ENCODE data around the gene GIT2.

Gene GIT2

DNA sequence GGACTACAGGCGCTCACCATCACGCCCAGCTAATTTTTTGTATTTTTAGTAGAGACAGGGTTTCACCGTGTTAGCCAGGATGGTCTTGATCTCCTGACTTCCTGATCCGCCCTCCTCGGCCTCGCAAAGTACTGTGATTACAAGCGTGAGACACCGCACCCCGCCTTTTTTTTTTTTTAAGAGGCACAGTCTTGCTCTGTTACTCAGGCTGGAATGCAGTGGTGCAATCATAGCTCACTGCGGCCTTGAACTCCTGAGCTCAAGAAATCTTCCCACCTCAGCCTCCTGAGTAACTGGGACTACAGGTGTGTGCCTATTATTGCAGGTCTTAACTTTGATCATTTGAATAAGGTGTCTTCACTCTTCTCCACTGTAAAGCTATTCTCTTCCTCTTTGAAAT, 110.6 kb downstream of the GIT2 start:
- no peak for DNase-seq

- no peak for DNase-seq
Measured at GRCh38 chr12:109883461-109883860, 112.7 kb downstream of the GIT2 start.

DNA sequence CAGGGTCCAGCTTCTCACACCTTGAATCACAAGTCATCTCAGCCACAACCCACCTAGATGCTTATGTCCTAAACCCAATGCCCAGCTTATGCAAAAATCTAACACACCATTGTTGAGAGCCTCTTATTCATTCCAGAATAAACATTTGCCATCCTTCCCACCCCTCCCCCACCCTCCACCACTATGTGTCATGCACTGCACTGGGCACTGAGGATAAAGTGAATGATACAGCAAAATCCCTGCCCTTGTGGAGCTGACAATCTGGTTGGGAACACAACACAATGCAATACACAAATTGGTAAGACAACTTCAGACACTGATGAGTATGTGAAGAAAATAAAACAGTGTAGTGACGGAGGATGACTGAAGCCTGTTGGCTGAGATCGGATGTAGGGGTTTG, 114.4 kb downstream of the GIT2 start:
- DNase-seq: no peak

- no peak for DNase-seq
Measured at GRCh38 chr12:109880938-109881337, 115.2 kb downstream of the GIT2 start.

DNA sequence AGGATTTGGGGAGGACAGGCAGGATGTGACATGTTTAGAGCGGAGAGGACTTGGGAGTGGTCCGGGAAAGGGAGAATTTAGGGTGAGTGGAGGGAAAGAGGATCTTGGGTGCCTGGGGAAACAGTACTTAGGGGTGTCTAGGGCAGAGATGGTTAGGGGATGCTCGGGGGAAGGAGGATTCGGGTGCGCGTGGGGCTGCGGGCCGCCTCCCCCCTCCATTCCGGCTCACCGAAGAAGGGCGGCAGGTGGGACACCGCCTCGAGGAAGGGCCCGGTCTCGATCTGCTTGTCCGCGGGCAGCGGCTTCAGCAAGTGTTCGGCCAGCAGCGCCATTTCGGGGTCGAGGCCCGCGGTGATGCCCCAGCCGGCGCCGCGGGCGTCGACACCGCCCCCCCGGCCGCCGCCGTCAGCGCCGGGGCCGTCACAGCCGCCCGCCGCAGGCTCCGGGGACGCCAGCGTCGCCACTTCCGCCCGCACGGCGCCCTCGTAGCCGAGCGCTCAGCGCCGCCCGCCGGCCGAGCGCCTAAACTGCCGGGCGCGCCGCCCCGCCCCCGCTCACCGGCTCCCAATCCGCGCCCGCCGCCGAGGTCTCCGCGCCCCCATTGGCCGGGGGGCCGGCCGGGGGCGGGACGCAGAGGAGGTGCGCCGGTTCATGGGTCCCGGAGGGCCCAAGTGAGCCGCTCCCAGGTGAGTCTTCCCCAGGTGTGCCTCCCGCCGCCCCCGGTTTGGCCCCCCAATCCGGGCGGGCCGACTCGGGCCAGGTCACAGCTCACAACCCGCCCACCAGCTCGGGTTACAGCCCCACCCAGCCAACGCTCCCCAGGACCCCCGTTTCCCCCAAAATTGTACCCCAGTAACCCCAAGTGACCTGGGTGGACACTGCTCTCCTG, 115.9 kb downstream of the GIT2 start, which contains the start of gene GLTP:
GLTP (minus strand) TSS at position 499 of the 889 bp plus-strand sequence; CDS start at position 332, 167 bp downstream.
- DNase-seq: peak; percentile 90
